ENCODE results near the gene GALNT1.

DNA sequence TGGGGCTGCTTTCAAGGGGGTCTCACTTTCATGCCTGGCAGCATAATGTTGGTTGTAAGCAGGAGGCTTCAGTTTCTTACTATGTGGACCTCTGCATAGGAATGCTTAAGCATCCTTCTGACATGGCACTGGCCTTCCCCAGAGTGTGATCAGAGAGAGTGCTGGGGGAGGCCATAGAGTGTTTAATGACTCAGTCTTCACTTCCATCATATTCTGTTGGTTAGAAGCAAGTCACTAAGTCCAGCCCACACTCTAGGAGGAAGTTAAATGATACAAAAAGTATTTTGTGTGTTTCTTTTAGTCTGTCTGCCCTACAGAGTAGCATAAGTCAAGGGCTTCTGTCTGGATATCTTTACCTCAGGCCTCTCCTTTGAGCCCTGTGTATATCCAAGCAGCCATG, 64.9 kb downstream of the GALNT1 start:
- TF ChIP-seq, protein P1, sequence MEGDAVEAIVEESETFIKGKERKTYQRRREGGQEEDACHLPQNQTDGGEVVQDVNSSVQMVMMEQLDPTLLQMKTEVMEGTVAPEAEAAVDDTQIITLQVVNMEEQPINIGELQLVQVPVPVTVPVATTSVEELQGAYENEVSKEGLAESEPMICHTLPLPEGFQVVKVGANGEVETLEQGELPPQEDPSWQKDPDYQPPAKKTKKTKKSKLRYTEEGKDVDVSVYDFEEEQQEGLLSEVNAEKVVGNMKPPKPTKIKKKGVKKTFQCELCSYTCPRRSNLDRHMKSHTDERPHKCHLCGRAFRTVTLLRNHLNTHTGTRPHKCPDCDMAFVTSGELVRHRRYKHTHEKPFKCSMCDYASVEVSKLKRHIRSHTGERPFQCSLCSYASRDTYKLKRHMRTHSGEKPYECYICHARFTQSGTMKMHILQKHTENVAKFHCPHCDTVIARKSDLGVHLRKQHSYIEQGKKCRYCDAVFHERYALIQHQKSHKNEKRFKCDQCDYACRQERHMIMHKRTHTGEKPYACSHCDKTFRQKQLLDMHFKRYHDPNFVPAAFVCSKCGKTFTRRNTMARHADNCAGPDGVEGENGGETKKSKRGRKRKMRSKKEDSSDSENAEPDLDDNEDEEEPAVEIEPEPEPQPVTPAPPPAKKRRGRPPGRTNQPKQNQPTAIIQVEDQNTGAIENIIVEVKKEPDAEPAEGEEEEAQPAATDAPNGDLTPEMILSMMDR (conservative IDR thresholded peaks at IDR 0.05; ENCODE audit: low read depth, low read length) = no peak
- no peak for TF ChIP-seq EZH2 (IDR thresholded peaks at IDR 0.05; ENCODE audit: borderline replicate concordance, low read depth, low read length, poor library complexity, severe bottlenecking)
